H1 (cell line): ENCODE measurements around the gene ATP13A2. TPM values are rescaled to one million over a fixed set of nuclear protein-coding genes. Genes with fewer than 3 reads are reported as not detected.
"Not testable (repeated sequence)": the region's sequence is repeated elsewhere in the genome, so short reads cannot be mapped to it uniquely, and the experiment has no call there.

Experiments used
- CTCF ChIA-PET: fragments of 300-600 bp; sonication (Branson Sonifier 250); formaldehyde crosslinking; loops from one replicate; lab custom pipeline; 2021; ENCODE audit not compliant: partially characterized antibody; lab: Charles Lee
- POLR2A ChIA-PET: fragments of 300-600 bp; sonication (Branson Sonifier 250); formaldehyde crosslinking; loops from one replicate; lab custom pipeline; 2021; ENCODE audit warnings: inconsistent platforms; ENCODE audit not compliant: partially characterized antibody; lab: Charles Lee
- DNase-seq, 2 experiments: peaks; one replicate each; pipeline versions ENCODE4 v3.0.0 to v3.0.0-alpha.2; 2010 to 2022; ENCODE audit warnings: low spot score in 2 of 2, low read depth in 1 of 2, mixed read lengths in 1 of 2
- FAIRE-seq: peaks from 2 replicates; lab custom pipeline; 2011; peaks lifted over from hg19 to GRCh38; lab: Jason Lieb, UNC
- H2AFZ ChIP-seq: 2 replicates; pipeline ENCODE4 v1.8.1; 2012; ENCODE audit warnings: low read length, inconsistent platforms
- H2AK5ac ChIP-seq: 2 replicates; pipeline ENCODE4 v1.6.1; 2013; ENCODE audit warnings: low read depth, low read length
- H2BK120ac ChIP-seq: replicated peaks from 2 replicates; pipeline ENCODE3; 2013; ENCODE audit warnings: low read depth, low read length, inconsistent platforms
- H2BK12ac ChIP-seq: 2 replicates; pipeline ENCODE4 v1.6.1; 2013; ENCODE audit warnings: low read depth, low read length
- H2BK15ac ChIP-seq: 2 replicates; pipeline ENCODE4 v1.6.1; 2013; ENCODE audit warnings: low read length
- H2BK20ac ChIP-seq: 2 replicates; pipeline ENCODE4 v1.6.1; 2013; ENCODE audit warnings: low read length
- H2BK5ac ChIP-seq: 2 replicates; pipeline ENCODE4 v1.6.1; 2013; ENCODE audit warnings: low read depth, low read length
- H3K14ac ChIP-seq: 2 replicates; pipeline ENCODE4 v1.6.1; 2013; ENCODE audit warnings: inconsistent platforms; ENCODE audit not compliant: insufficient read length
- H3K18ac ChIP-seq: 2 replicates; pipeline ENCODE4 v1.6.1; 2013; ENCODE audit warnings: low read length; ENCODE audit errors: extremely low read depth
- H3K23ac ChIP-seq: 2 replicates; pipeline ENCODE4 v1.6.1; 2013; ENCODE audit warnings: inconsistent platforms; ENCODE audit not compliant: insufficient read length
- H3K23me2 ChIP-seq: 2 replicates; pipeline ENCODE4 v1.6.1; 2013; ENCODE audit warnings: low read depth, low read length
- H3K27ac ChIP-seq: 2 replicates; pipeline ENCODE4 v1.6.1; 2011; ENCODE audit warnings: low read depth, low read length, inconsistent platforms
- H3K27me3 ChIP-seq, 4 experiments: replicated peaks in 1 of 4; 1 replicate in 1 of 4; 2 replicates in 3 of 4; pipeline versions ENCODE4 v1.6.1 to v1.8.1; 2011 to 2013; ENCODE audit warnings: low read length in 3 of 4, mild to moderate bottlenecking in 3 of 4, inconsistent platforms in 2 of 4, mixed read lengths in 2 of 4, moderate library complexity in 1 of 4; ENCODE audit not compliant: control insufficient read depth in 3 of 4, insufficient read depth in 3 of 4; ENCODE audit errors: extremely low read depth in 1 of 4
- H3K36me3 ChIP-seq, 4 experiments: 2 replicates each; pipeline versions ENCODE4 v1.6.1 to v1.8.1; 2011 to 2013; ENCODE audit warnings: mild to moderate bottlenecking in 4 of 4, low read length in 3 of 4, moderate library complexity in 2 of 4, control low read depth in 1 of 4, inconsistent platforms in 1 of 4; ENCODE audit not compliant: insufficient read depth in 4 of 4, control insufficient read depth in 2 of 4
- H3K4ac ChIP-seq: replicated peaks from 2 replicates; pipeline ENCODE3; 2013; ENCODE audit warnings: low read length, low read depth, mixed read lengths, inconsistent platforms; ENCODE audit not compliant: insufficient read length
- H3K4me1 ChIP-seq, 4 experiments: replicated peaks in 1 of 4; 1 replicate in 1 of 4; 2 replicates in 3 of 4; pipeline versions ENCODE4 v1.6.1 to v1.8.1; 2011 to 2013; ENCODE audit warnings: low read length in 3 of 4, inconsistent platforms in 2 of 4, mixed read lengths in 1 of 4; ENCODE audit not compliant: insufficient read depth in 4 of 4, control insufficient read depth in 3 of 4
- H3K4me2 ChIP-seq, 2 experiments: 2 replicates each; pipeline versions ENCODE4 v1.6.1 to v1.8.1; 2011 to 2013; ENCODE audit warnings: low read depth in 2 of 2, low read length in 2 of 2, control low read depth in 1 of 2, inconsistent platforms in 1 of 2, mild to moderate bottlenecking in 1 of 2; ENCODE audit not compliant: insufficient read depth in 1 of 2
- H3K4me3 ChIP-seq, 4 experiments: fragments of 200-600, 300-600 bp in 1 of 4; sonication (generic), shearing (Covaris generic), sonication (Bioruptor Twin) in 1 of 4; 2 replicates each; pipeline versions ENCODE4 v1.5.1 to v1.8.1; 2011 to 2016; ENCODE audit warnings: low read length in 4 of 4, low read depth in 3 of 4, control low read depth in 2 of 4, inconsistent platforms in 2 of 4, mild to moderate bottlenecking in 2 of 4, mixed read lengths in 1 of 4, moderate library complexity in 1 of 4; ENCODE audit not compliant: insufficient read depth in 2 of 4; ENCODE audit errors: extremely low read depth in 1 of 4
- H3K56ac ChIP-seq: replicated peaks from 2 replicates; pipeline ENCODE3; 2013; ENCODE audit warnings: low read depth, mild to moderate bottlenecking, mixed read lengths, low read length, inconsistent platforms; ENCODE audit not compliant: insufficient read length
- H3K79me1 ChIP-seq: 2 replicates; pipeline ENCODE4 v1.6.1; 2013; ENCODE audit warnings: low read depth, low read length, control low read depth
- H3K79me2 ChIP-seq, 2 experiments: 2 replicates each; pipeline versions ENCODE4 v1.6.1 to v1.8.1; 2012 to 2013; ENCODE audit warnings: low read length in 2 of 2, mild to moderate bottlenecking in 2 of 2, inconsistent platforms in 1 of 2; ENCODE audit not compliant: insufficient read depth in 2 of 2, control insufficient read depth in 1 of 2
- H3K9ac ChIP-seq, 4 experiments: replicated peaks in 1 of 4; 1 replicate in 1 of 4; 2 replicates in 3 of 4; pipeline versions ENCODE4 v1.6.1 to v1.8.1; 2011 to 2013; ENCODE audit warnings: low read depth in 3 of 4, low read length in 3 of 4, control low read depth in 2 of 4, mild to moderate bottlenecking in 2 of 4, moderate library complexity in 2 of 4, inconsistent platforms in 1 of 4; ENCODE audit errors: extremely low read depth in 1 of 4
- H3K9me3 ChIP-seq, 2 experiments: 2 replicates each; pipeline versions ENCODE4 v1.6.1 to v1.8.1; 2012 to 2013; ENCODE audit warnings: mild to moderate bottlenecking in 2 of 2, moderate library complexity in 2 of 2, control low read depth in 1 of 2, inconsistent platforms in 1 of 2, low read depth in 1 of 2, low read length in 1 of 2, mixed read lengths in 1 of 2; ENCODE audit not compliant: insufficient read depth in 2 of 2
- H4K20me1 ChIP-seq, 2 experiments: replicated peaks in 1 of 2; 2 replicates each; pipeline versions ENCODE3 to v1.8.1; 2011 to 2013; ENCODE audit warnings: inconsistent platforms in 2 of 2, low read length in 2 of 2, mild to moderate bottlenecking in 1 of 2; ENCODE audit not compliant: insufficient read depth in 2 of 2, control insufficient read depth in 1 of 2
- H4K5ac ChIP-seq: 2 replicates; pipeline ENCODE4 v1.6.1; 2013; ENCODE audit warnings: low read length, low read depth, mixed read lengths, inconsistent platforms; ENCODE audit not compliant: insufficient read length
- H4K8ac ChIP-seq: 2 replicates; pipeline ENCODE4 v1.8.0; 2013; ENCODE audit warnings: mild to moderate bottlenecking, moderate library complexity, low read length, inconsistent platforms; ENCODE audit not compliant: insufficient read depth; ENCODE audit errors: extremely low read depth
- H4K91ac ChIP-seq: replicated peaks from 2 replicates; pipeline ENCODE3; 2013; ENCODE audit warnings: low read length, mixed read lengths, inconsistent platforms; ENCODE audit not compliant: insufficient read length
- WGBS, 2 experiments: shearing (Covaris generic) in 1 of 2; methylation state at CpG; one replicate each; pipeline versions ENCODE4 v1.1.6 to v1.1.7; 2013 to 2015; ENCODE audit warnings: low lambda C conversion rate in 2 of 2, mixed read lengths in 2 of 2, inconsistent platforms in 1 of 2, low coverage in 1 of 2, missing lambda C conversion rate in 1 of 2; ENCODE audit not compliant: insufficient replicate concordance in 2 of 2, insufficient coverage in 1 of 2, insufficient read length in 1 of 2; ENCODE audit errors: extremely low coverage in 1 of 2, missing lambda C conversion rate in 1 of 2; 5-methylcytosine and 5-hydroxymethylcytosine counted together
- polyA plus RNA-seq, 7 experiments: library from polyadenylated mRNA; depleted of rRNA in 3 of 7; stranded (reverse) in 5 of 7; unstranded in 2 of 7; fragments of >200 nt in 5 of 7; fragments of 200-250 nt in 2 of 7; gene quantifications; 1 replicate in 5 of 7; 2 replicates in 1 of 7; 4 replicates in 1 of 7; pipeline versions ENCODE4 v1.2.1 to v1.2.3, GENCODE V29; 2011 to 2013; ENCODE audit warnings: missing spikeins in 2 of 7, mixed read lengths in 2 of 7
- total RNA-seq: library from RNA; stranded (reverse); fragmentation: NEBNext Ultra II Directional; extraction: Animal tissue kit (Norgen Biotek cat#: 25700); gene quantifications from 2 replicates; pipeline ENCODE4 v1.2.1, GENCODE V29; 2021

Gene ATP13A2
- total and polyA plus RNA-seq, 2 of the 8 experiments (the other 6 are each of a cell fraction or from before 2014, with no cell fraction given), result 82.1 to 83.6 TPM

- H3K4me2 ChIP-seq, H3K79me2 ChIP-seq, H4K5ac ChIP-seq, H3K4ac ChIP-seq, H2BK120ac ChIP-seq, H2BK5ac ChIP-seq, H3K4me1 ChIP-seq, H3K14ac ChIP-seq, H3K27ac ChIP-seq, FAIRE-seq, H3K23me2 ChIP-seq, H3K56ac ChIP-seq, H3K18ac ChIP-seq, H3K27me3 ChIP-seq, H3K9me3 ChIP-seq, H2BK20ac ChIP-seq, H3K79me1 ChIP-seq, H3K9ac ChIP-seq, H2AK5ac ChIP-seq, H3K4me3 ChIP-seq, H2BK12ac ChIP-seq, H4K91ac ChIP-seq, H2AFZ ChIP-seq, DNase-seq, H3K23ac ChIP-seq, H4K20me1 ChIP-seq, POLR2A ChIA-PET, H4K8ac ChIP-seq, H2BK15ac ChIP-seq: not testable (repeated sequence)
- peaks cover 0 to 22% (median 4%) of the 10 kb centered on the region in 4 experiments; a peak in 6 of 8 replicates for H3K36me3 ChIP-seq
- CTCF ChIA-PET, result interaction anchor here (0.6 to 8.9 kb wide), 8 partner anchors 9 to 1332 kb away, joined by 3 to 155 read pairs (median 4); no protein-coding TSS in a partner anchor
- WGBS, 2 experiments, result 97% methylated on average over 7 of the region's 7 CpGs; no CpG with 5 or more reads in 1 of the 2 experiments
Measured at GRCh38 chr1:16949026-16949425, 62.7 kb downstream of the ATP13A2 start.
